Measurements from ENCODE around the gene KREMEN1. TPM values are rescaled to one million over a fixed set of nuclear protein-coding genes. Genes with fewer than 3 reads are reported as not detected.

The KREMEN1 gene
- total RNA-seq, 4 donors from 2014 or later: 11.1 to 23.8 (median 13.9) TPM

GRCh38 chr22:29087012-29087411 lies 14.2 kb downstream of the KREMEN1 start:
- TF ChIP-seq CTCF (IDR thresholded peaks at IDR 0.05): no peak
- no peak for ATAC-seq (ENCODE audit: low FRiP score)
- DNase-seq (ENCODE audit: low spot score): no peak

- DNase-seq (ENCODE audit: low spot score) (no peak), ATAC-seq (ENCODE audit: low FRiP score) (no peak)
- TF ChIP-seq CTCF (IDR thresholded peaks at IDR 0.05): no peak
Measured at GRCh38 chr22:29088809-29089208, 16.0 kb downstream of the KREMEN1 start.

- ATAC-seq (ENCODE audit: low FRiP score): no peak
- TF ChIP-seq CTCF (IDR thresholded peaks at IDR 0.05): no peak
- no peak for DNase-seq (ENCODE audit: low spot score)
Measured at GRCh38 chr22:29089507-29089906, 16.7 kb downstream of the KREMEN1 start.

DNA sequence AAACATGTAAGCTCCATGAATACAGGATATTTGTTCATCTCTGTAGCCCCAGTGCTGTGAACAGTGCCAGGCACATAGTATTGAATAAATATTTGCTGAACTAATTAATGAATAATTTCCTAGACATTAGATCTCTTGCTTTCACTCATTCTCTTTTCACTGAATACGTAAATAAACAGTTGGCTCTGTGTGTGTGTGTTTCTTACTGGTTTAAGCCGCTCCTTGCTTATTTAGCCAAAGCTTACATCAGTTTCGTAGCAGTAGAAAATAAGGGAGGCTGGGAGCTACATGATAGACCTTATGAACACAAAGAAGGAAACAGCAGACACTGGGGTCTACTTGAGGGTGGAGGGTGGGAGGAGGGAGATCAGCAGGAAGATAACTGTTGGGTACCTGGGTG lies 17.2 kb downstream of the KREMEN1 start:
- ATAC-seq (ENCODE audit: low FRiP score): no peak
- no peak for TF ChIP-seq CTCF (IDR thresholded peaks at IDR 0.05)

DNA sequence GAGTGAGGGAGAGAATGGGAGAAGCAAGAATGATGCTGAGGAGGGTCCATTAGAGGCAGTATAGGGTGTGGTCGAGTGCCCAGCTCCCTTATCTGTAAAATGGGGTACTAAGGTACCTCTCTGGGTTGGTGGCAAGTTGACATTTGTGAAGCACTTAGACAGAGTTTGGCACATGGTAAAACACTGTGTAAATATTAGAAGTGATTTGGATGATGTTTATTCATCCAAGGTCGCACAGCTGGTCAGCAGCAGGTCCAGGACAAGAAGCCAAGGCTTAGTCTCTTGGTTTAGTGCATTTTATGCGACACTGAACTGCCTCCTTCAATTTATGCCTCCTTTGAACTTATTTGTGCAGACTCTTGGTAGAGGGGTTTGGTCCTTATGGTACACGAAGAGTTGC lies 19.4 kb downstream of the KREMEN1 start:
- DNase-seq (ENCODE audit: low spot score): no peak
- no peak for ATAC-seq (ENCODE audit: low FRiP score)
- TF ChIP-seq CTCF (IDR thresholded peaks at IDR 0.05): no peak

More for the DNA sequence above, 17.2 kb downstream of the KREMEN1 start:
- DNase-seq (ENCODE audit: low spot score): no peak

DNA sequence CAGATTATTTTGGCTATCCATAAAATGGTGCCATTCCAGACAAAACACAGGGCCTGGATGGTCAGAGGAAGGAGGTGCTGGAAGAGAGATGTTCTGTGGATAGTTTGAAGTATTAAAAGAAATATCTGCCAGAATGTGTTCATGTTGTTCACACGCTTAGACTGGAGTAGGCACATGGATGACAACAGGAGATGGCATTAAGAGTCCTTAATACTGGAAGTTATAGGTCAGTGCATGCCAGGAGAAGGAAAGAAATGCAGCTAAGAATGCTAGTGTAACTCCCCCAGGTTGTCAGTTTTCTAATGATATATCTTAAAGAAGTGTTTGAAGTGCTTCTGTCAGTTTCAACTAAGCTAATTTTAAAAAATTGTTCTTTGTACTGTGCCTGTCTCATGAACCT lies 20.2 kb downstream of the KREMEN1 start:
- DNase-seq (ENCODE audit: low spot score): no peak
- peak; percentile 11 for ATAC-seq (ENCODE audit: low FRiP score)
- no peak for TF ChIP-seq CTCF (IDR thresholded peaks at IDR 0.05)

- TF ChIP-seq CTCF (IDR thresholded peaks at IDR 0.05): no peak
- ATAC-seq (ENCODE audit: low FRiP score) (peak; percentile 85), DNase-seq (ENCODE audit: low spot score) (no peak)
Measured at GRCh38 chr22:29093501-29094300, 20.9 kb downstream of the KREMEN1 start.

All from omental fat pad (tissue), 4 donors.